Mesothelial cell of epicardium (in vitro differentiated cells): ENCODE data around the gene NFATC2. TPM values are rescaled to one million over a fixed set of nuclear protein-coding genes. Genes with fewer than 3 reads are reported as not detected.

Source experiments
- DNase-seq, 2 experiments: peaks; one replicate each; pipeline ENCODE4 v3.0.0; 2021; ENCODE audit warnings: low spot score in 2 of 2; ENCODE audit not compliant: unreplicated experiment in 2 of 2
- H3K27ac Mint-ChIP-seq: 2 replicates; pipeline ENCODE4 v1.8.0; 2021; ENCODE audit warnings: mixed read lengths
- H3K27me3 Mint-ChIP-seq: 2 replicates; pipeline ENCODE4 v1.8.0; 2021; ENCODE audit warnings: low read depth, mixed read lengths
- H3K36me3 Mint-ChIP-seq: 2 replicates; pipeline ENCODE4 v1.8.0; 2021; ENCODE audit warnings: mixed read lengths
- H3K4me1 Mint-ChIP-seq: 2 replicates; pipeline ENCODE4 v1.8.0; 2021; ENCODE audit warnings: mixed read lengths
- H3K4me3 Mint-ChIP-seq: 2 replicates; pipeline ENCODE4 v1.8.0; 2021; ENCODE audit warnings: mild to moderate bottlenecking, moderate library complexity, mixed read lengths
- H3K9me3 Mint-ChIP-seq: 2 replicates; pipeline ENCODE4 v1.8.0; 2021; ENCODE audit warnings: mixed read lengths
- CTCF ChIP-seq: fragments of 200-600 bp; sonication (generic); IDR thresholded peaks from one replicate; pipeline ENCODE4 v1.5.0; 2021; ENCODE audit warnings: antibody characterized with exemption; ENCODE audit not compliant: unreplicated experiment
- total RNA-seq: library from RNA; stranded (reverse); gene quantifications from 3 replicates; pipeline ENCODE4 v1.2.1, GENCODE V29; 2021

Gene NFATC2
- total RNA-seq, 1 donor from 2014 or later, result 14.0 TPM

GRCh38 chr20:51567622-51568021, 25.1 kb upstream of the NFATC2 start:
- Mint-ChIP-seq H3K4me3 (no peak overlapping the region), H3K27me3 (peaks cover 20% of the 10 kb centered on the region), H3K36me3 (no peaks in the 10 kb centered on the region), H3K9me3 (peaks cover 10% of the 10 kb centered on the region), H3K27ac (no peak overlapping the region), H3K4me1 (peaks cover 14% of the 10 kb centered on the region)
- TF ChIP-seq CTCF, result no peak
- no peak for DNase-seq

GRCh38 chr20:51566594-51566993, 24.1 kb upstream of the NFATC2 start:
- DNase-seq, result no peak
- H3K4me1 Mint-ChIP-seq, result peaks cover 18% of the 10 kb centered on the region
- no peak for TF ChIP-seq CTCF
- H3K27ac Mint-ChIP-seq, result no peak overlapping the region
- no peaks in the 10 kb centered on the region for H3K36me3 Mint-ChIP-seq
- peaks cover 22% of the 10 kb centered on the region for H3K27me3 Mint-ChIP-seq
- H3K9me3 Mint-ChIP-seq, result peaks cover 10% of the 10 kb centered on the region
- H3K4me3 Mint-ChIP-seq, result no peak overlapping the region

GRCh38 chr20:51565298-51566144, 23.0 kb upstream of the NFATC2 start:
- Mint-ChIP-seq H3K4me1 (peaks cover 26% of the 10 kb centered on the region), H3K27ac (no peak overlapping the region), H3K36me3 (no peaks in the 10 kb centered on the region), H3K9me3 (peaks cover 10% of the 10 kb centered on the region), H3K27me3 (peaks cover 30% of the 10 kb centered on the region), H3K4me3 (no peak overlapping the region)
- no peak for TF ChIP-seq CTCF
- no peak for DNase-seq

GRCh38 chr20:51563486-51564332, 21.2 kb upstream of the NFATC2 start:
- peak overlapping the region; percentile 68 for H3K4me3 Mint-ChIP-seq
- H3K4me1 Mint-ChIP-seq, result peaks cover 37% of the 10 kb centered on the region
- DNase-seq, result peak in 1 of 2 experiments; percentile 47
- H3K27me3 Mint-ChIP-seq, result peaks cover 45% of the 10 kb centered on the region
- peak overlapping the region; percentile 92 for H3K27ac Mint-ChIP-seq
- no peaks in the 10 kb centered on the region for H3K36me3 Mint-ChIP-seq
- H3K9me3 Mint-ChIP-seq, result peaks cover 9% of the 10 kb centered on the region
- TF ChIP-seq CTCF, result no peak

- no peak for TF ChIP-seq CTCF
- H3K27me3 Mint-ChIP-seq, result peaks cover 45% of the 10 kb centered on the region
- H3K4me1 Mint-ChIP-seq, result peaks cover 37% of the 10 kb centered on the region
- DNase-seq, result no peak
- H3K9me3 Mint-ChIP-seq, result peaks cover 3% of the 10 kb centered on the region
- no peaks in the 10 kb centered on the region for H3K36me3 Mint-ChIP-seq
- peak overlapping the region; percentile 92 for H3K27ac Mint-ChIP-seq
- H3K4me3 Mint-ChIP-seq, result peak overlapping the region; percentile 68
Measured at GRCh38 chr20:51563174-51563485, 20.6 kb upstream of the NFATC2 start.
